ENCODE results near the gene ZNF358. TPM values are rescaled to one million over a fixed set of nuclear protein-coding genes. Genes with fewer than 3 reads are reported as not detected.

ZNF358 gene
- total RNA-seq, 3 donors from 2014 or later, result 34.0 to 65.3 (median 34.7) TPM

DNA sequence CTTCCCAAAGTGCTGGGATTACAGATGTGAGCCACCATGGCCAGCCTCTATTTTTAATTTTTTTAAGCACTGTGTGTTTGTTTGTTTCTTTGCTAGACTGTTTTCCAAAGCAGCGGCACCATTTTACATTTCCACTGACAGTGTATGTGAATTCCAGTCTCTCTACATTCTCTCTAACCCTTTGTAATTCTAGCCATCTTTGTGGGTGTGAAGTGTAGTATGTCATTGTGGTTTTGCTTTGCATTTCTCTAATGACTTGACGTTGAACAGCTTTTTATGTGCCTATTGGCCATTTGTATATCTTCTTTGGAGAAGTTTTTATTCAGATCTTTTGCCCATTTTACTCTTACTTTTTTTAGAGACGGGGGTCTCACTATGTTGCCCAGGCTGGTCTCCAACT is 31.3 kb downstream of the ZNF358 start:
- intact Hi-C loops (cut with DNase I; ENCODE audit: low total_unique reads), result no loop called here
- H3K36me3 ChIP-seq, result peaks cover 3% of the 10 kb centered on the region

DNA sequence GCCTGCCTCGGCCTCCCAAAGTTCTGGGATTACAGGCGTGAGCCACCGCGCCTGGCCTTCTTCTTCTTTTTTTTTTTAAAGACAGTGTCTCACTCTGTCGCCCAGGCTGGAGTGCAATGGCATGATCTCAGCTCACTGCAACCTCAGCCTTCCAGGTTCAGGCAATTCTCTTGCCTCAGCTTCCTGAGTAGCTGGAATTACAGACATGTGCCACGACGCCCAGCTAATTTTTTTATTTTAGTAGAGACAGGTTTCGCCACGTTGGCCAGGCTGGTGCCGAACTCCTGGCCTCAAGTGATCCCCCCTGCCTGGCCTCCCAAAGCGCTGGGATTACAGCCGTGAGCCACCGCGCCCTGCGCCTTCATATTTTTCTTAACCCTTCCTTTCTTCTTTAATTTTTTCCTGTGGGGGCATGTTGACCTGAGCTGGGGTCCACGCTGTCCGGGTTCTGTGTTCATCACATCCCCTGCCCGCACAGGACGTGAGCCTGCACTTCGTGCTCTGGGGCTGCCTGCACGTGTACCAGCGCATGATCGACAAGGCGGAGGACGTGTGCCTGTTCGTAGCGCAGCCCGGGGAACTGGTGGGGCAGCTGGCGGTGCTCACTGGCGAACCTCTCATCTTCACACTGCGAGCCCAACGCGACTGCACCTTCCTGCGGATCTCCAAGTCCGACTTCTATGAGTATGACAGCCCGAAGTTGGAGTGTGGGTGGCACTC is 33.7 kb downstream of the ZNF358 start:
- no peak overlapping the region for H3K27ac ChIP-seq
- no peak for DNase-seq (ENCODE audit: low spot score in 2 of 2)
- no peaks in the 10 kb centered on the region for H3K9me3 ChIP-seq
- no peak overlapping the region for H3K4me3 ChIP-seq
- H3K4me1 ChIP-seq, result no peaks in the 10 kb centered on the region
- no peaks in the 10 kb centered on the region for H3K27me3 ChIP-seq
- intact Hi-C loops (cut with DNase I; ENCODE audit: low total_unique reads), result loop anchor here (2.0 kb wide), 1 partner anchor 61 kb away; no protein-coding TSS in a partner anchor
- H3K36me3 ChIP-seq, result no peaks in the 10 kb centered on the region
- TF ChIP-seq POLR2A (IDR thresholded peaks at IDR 0.05) (no peak), POLR2AphosphoS5 (IDR thresholded peaks at IDR 0.05) (no peak)
- TF ChIP-seq, protein P1, sequence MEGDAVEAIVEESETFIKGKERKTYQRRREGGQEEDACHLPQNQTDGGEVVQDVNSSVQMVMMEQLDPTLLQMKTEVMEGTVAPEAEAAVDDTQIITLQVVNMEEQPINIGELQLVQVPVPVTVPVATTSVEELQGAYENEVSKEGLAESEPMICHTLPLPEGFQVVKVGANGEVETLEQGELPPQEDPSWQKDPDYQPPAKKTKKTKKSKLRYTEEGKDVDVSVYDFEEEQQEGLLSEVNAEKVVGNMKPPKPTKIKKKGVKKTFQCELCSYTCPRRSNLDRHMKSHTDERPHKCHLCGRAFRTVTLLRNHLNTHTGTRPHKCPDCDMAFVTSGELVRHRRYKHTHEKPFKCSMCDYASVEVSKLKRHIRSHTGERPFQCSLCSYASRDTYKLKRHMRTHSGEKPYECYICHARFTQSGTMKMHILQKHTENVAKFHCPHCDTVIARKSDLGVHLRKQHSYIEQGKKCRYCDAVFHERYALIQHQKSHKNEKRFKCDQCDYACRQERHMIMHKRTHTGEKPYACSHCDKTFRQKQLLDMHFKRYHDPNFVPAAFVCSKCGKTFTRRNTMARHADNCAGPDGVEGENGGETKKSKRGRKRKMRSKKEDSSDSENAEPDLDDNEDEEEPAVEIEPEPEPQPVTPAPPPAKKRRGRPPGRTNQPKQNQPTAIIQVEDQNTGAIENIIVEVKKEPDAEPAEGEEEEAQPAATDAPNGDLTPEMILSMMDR (IDR thresholded peaks at IDR 0.05), result no peak

More for the DNA sequence above, 31.3 kb downstream of the ZNF358 start:
- Histone ChIP-seq H3K27me3 (no peaks in the 10 kb centered on the region), H3K4me3 (no peak overlapping the region), H3K27ac (no peak overlapping the region), H3K9me3 (no peaks in the 10 kb centered on the region), H3K4me1 (no peaks in the 10 kb centered on the region)
- DNase-seq (ENCODE audit: low spot score in 2 of 2), result no peak
- no peak for TF ChIP-seq POLR2A (IDR thresholded peaks at IDR 0.05)
- TF ChIP-seq POLR2AphosphoS5 (IDR thresholded peaks at IDR 0.05), result no peak
- TF ChIP-seq, protein P1 (IDR thresholded peaks at IDR 0.05), result no peak

DNA sequence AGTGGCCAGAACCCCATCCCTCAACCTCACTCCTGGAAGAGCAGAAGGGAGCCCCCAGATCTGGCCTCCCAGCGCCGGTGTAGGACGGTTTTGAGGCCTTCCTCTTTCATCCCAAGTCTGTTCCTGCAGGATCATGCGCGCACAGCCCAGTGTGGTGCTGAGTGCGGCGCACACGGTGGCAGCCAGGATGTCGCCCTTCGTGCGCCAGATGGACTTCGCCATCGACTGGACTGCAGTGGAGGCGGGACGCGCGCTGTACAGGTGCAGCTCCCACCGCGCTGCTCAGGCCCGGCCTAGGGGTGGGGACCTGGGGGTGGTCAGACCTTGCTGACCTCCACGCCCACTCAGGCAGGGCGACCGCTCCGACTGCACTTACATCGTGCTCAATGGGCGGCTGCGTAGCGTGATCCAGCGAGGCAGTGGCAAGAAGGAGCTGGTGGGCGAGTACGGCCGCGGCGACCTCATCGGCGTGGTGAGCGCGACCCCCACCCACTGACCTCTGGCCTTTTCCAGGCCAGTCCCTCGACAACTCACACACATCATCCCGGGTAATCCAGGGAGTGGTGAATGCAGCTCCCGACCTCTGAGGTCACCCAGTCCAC is 34.4 kb downstream of the ZNF358 start:
- Histone ChIP-seq H3K4me1 (no peaks in the 10 kb centered on the region), H3K36me3 (no peaks in the 10 kb centered on the region), H3K9me3 (no peaks in the 10 kb centered on the region), H3K27me3 (no peaks in the 10 kb centered on the region), H3K4me3 (no peak overlapping the region), H3K27ac (no peak overlapping the region)
- no peak for TF ChIP-seq POLR2A (IDR thresholded peaks at IDR 0.05)
- TF ChIP-seq, protein P1 (IDR thresholded peaks at IDR 0.05), result no peak
- no peak for TF ChIP-seq POLR2AphosphoS5 (IDR thresholded peaks at IDR 0.05)
- DNase-seq (ENCODE audit: low spot score in 2 of 2), result no peak
- intact Hi-C loops (cut with DNase I; ENCODE audit: low total_unique reads), result loop anchor here (2.0 kb wide), 1 partner anchor 61 kb away; no protein-coding TSS in a partner anchor

DNA sequence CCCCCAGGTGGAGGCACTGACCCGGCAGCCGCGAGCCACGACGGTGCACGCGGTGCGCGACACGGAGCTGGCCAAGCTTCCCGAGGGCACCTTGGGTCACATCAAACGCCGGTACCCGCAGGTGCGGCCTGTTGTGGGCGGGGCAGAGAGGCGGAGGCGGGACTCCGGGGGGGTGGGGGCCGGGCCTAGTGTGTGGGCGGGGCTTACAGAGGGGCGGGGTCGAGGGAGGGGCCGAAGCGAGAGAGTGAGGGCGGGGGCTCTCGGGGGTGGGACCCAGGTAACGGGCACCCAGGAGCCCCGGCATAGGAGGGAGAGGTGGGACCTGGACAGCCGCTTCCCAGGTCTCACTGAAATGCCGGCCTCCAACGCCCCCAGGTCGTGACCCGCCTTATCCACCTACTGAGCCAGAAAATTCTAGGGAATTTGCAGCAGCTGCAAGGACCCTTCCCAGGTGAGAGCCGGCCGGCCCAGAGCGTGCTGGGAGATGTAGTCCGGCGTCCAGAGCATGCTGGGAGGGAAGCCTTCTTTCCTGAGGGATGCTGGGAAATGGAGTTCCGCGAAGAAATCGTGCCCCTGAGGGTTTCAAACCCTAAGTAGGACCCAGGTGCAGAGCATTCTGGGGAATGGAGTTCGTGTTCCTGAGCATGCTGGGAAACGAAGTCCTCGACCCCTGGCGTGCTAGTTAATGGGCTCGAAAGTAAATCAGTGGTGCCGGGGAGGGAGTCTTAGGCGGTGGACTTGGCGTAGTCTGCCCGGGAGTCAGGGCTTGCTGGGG is 35.3 kb downstream of the ZNF358 start:
- peak in 1 of 2 donors; percentile 76 for DNase-seq (ENCODE audit: low spot score in 2 of 2)
- Histone ChIP-seq H3K27me3 (no peaks in the 10 kb centered on the region), H3K9me3 (no peaks in the 10 kb centered on the region), H3K4me1 (no peaks in the 10 kb centered on the region), H3K4me3 (peak overlapping the region in 2 of 3 donors; percentile 36 to 53), H3K27ac (no peak overlapping the region), H3K36me3 (no peaks in the 10 kb centered on the region)
- intact Hi-C loops (cut with DNase I; ENCODE audit: low total_unique reads), result loop anchor here (2.0 kb wide), 1 partner anchor 60 kb away; no protein-coding TSS in a partner anchor
- TF ChIP-seq POLR2A (IDR thresholded peaks at IDR 0.05) (no peak), POLR2AphosphoS5 (IDR thresholded peaks at IDR 0.05) (peak in 1 of 3 donors; percentile 19)
- TF ChIP-seq, protein P1 (IDR thresholded peaks at IDR 0.05), result no peak

All from breast epithelium (tissue), 4 donors.